SK-N-SH treated with all-trans-retinoic acid at 6 μM for 48 hours (cell line): ENCODE measurements around the gene ID2.

Experiments
- ATAC-seq: fragments of 200-7000 bp; cut with Tn5 transposase; 3 replicates; pipeline ENCODE4 v1.9.1; 2020; ENCODE audit warnings: mild to moderate bottlenecking, moderate library complexity
- ARNTL ChIP-seq: fragments of 450-650 bp; formaldehyde crosslinking; IDR thresholded peaks from 2 replicates; pipeline ENCODE4 v1.5.0; 2020; ENCODE audit warnings: low read depth, mild to moderate bottlenecking, moderate library complexity, borderline replicate concordance
- BACH2 ChIP-seq: fragments of 250-450 bp; sonication (Bioruptor Pico); IDR thresholded peaks from 2 replicates; pipeline ENCODE4 v1.9.0; 2021; ENCODE audit warnings: mild to moderate bottlenecking, borderline replicate concordance
- CSRNP3 ChIP-seq: fragments of 250-450 bp; sonication (Bioruptor Pico); IDR thresholded peaks from 2 replicates; pipeline ENCODE4 v1.5.1; 2021; ENCODE audit warnings: mild to moderate bottlenecking, moderate library complexity
- ESRRG ChIP-seq: fragments of 250-450 bp; sonication (Bioruptor Pico); IDR thresholded peaks from 2 replicates; pipeline ENCODE4 v1.6.1; 2021; ENCODE audit warnings: mild to moderate bottlenecking
- GLIS3 ChIP-seq: fragments of 250-450 bp; sonication (Bioruptor Pico); IDR thresholded peaks from 2 replicates; pipeline ENCODE4 v1.5.0; 2020; ENCODE audit warnings: mild to moderate bottlenecking, moderate library complexity
- OSR1 ChIP-seq: fragments of 250-450 bp; sonication (Bioruptor Pico); IDR thresholded peaks from 2 replicates; pipeline ENCODE4 v1.8.0; 2022; ENCODE audit warnings: moderate library complexity, mild to moderate bottlenecking, inconsistent platforms
- PPARA ChIP-seq: fragments of 250-450 bp; sonication (Bioruptor Pico); IDR thresholded peaks from 2 replicates; pipeline ENCODE4 v1.5.0; 2020; ENCODE audit warnings: mild to moderate bottlenecking, borderline replicate concordance
- RARB ChIP-seq: fragments of 250-450 bp; sonication (Bioruptor Pico); IDR thresholded peaks from 2 replicates; pipeline ENCODE4 v1.8.0; 2021; ENCODE audit warnings: mild to moderate bottlenecking, moderate library complexity
- SNAI2 ChIP-seq: fragments of 250-450 bp; sonication (Bioruptor Pico); IDR thresholded peaks from 2 replicates; pipeline ENCODE4 v1.5.0; 2020; ENCODE audit warnings: mild to moderate bottlenecking, moderate library complexity
- TCF4 ChIP-seq: fragments of 250-450 bp; sonication (Bioruptor Pico); IDR thresholded peaks from 2 replicates; pipeline ENCODE4 v1.8.0; 2021; ENCODE audit warnings: mild to moderate bottlenecking, moderate library complexity, borderline replicate concordance
- TSHZ2 ChIP-seq: fragments of 250-450 bp; sonication (Bioruptor Pico); IDR thresholded peaks from 2 replicates; pipeline ENCODE4 v1.5.0; 2020; ENCODE audit warnings: mild to moderate bottlenecking, moderate library complexity
- ZC3H10 ChIP-seq: fragments of 250-450 bp; sonication (Bioruptor Pico); IDR thresholded peaks from 2 replicates; pipeline ENCODE4 v1.5.1; 2021; ENCODE audit warnings: mild to moderate bottlenecking, moderate library complexity
- ZFP30 ChIP-seq: fragments of 450-650 bp; formaldehyde crosslinking; IDR thresholded peaks from 2 replicates; pipeline ENCODE4 v1.5.0; 2022; ENCODE audit warnings: mild to moderate bottlenecking, moderate library complexity
- TF ChIP-seq, protein P1 (sequence below): fragments of 250-450 bp; sonication (Bioruptor Pico); IDR thresholded peaks from 2 replicates; pipeline ENCODE4 v1.5.1; 2020; ENCODE audit warnings: low read depth, mild to moderate bottlenecking, moderate library complexity
- TF ChIP-seq, protein P2 (sequence below): fragments of 250-450 bp; sonication (Bioruptor Pico); IDR thresholded peaks from 2 replicates; pipeline ENCODE4 v1.8.0; 2021; ENCODE audit warnings: low read depth, mild to moderate bottlenecking, moderate library complexity, borderline replicate concordance

ID2 gene

DNA sequence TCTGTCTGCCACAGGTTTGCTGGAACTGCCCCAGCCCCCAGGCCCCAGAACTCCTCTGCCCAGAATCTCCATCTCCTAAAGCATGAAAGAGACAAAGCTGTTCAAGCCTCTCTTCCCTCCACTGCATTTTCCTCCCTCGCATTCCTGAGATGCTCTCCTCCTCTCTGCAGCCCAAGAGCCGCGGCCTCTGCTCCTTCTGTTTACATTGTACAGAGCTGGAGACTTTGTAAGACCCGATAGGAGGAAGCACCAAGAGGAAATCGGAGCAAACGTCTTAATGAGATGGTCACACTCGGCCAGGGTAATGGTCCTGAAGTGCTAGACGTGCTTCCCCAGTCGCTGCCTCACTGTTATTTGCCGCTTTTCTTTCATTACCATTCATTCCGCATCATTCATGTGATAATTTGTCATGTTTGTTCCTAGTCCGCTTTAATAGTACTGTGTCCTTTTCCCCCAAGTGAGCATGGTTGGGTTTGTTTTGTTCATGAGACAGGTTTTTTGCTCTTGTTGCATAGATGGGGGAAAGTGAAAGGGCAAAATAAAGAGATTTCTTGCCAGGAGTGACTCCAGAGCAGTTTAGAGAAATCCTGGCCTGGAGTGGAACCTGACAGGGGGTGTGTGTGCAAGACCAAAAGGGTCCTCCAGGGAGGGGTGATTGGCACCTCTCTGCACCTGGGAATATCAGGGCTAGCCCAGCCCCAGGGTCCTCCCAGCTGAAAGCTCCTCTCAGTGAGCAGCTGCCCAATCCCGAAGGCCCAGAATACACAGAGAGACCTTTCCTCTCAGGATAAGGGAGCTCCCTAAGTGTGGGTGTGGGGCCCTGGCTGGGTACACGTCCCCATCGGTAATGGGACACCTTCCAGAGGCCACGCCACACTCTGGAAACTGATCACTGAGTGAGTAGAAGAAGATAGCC lies 44.9 kb upstream of the ID2 start:
- no peak for TF ChIP-seq OSR1 (CRISPR knock-in tag)
- TF ChIP-seq TSHZ2, result no peak
- TF ChIP-seq TCF4 (CRISPR knock-in tag), result no peak
- TF ChIP-seq ARNTL, result no peak
- TF ChIP-seq ZC3H10 (CRISPR knock-in tag), result no peak
- TF ChIP-seq SNAI2 (CRISPR knock-in tag), result no peak
- TF ChIP-seq ESRRG (CRISPR knock-in tag), result no peak
- TF ChIP-seq ZFP30 (CRISPR knock-in tag), result no peak
- TF ChIP-seq, protein P1, sequence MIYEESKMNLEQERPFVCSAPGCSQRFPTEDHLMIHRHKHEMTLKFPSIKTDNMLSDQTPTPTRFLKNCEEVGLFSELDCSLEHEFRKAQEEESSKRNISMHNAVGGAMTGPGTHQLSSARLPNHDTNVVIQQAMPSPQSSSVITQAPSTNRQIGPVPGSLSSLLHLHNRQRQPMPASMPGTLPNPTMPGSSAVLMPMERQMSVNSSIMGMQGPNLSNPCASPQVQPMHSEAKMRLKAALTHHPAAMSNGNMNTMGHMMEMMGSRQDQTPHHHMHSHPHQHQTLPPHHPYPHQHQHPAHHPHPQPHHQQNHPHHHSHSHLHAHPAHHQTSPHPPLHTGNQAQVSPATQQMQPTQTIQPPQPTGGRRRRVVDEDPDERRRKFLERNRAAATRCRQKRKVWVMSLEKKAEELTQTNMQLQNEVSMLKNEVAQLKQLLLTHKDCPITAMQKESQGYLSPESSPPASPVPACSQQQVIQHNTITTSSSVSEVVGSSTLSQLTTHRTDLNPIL (CRISPR knock-in tag), result no peak
- no peak for TF ChIP-seq RARB
- no peak for TF ChIP-seq GLIS3
- TF ChIP-seq CSRNP3, result no peak
- TF ChIP-seq, protein P2, sequence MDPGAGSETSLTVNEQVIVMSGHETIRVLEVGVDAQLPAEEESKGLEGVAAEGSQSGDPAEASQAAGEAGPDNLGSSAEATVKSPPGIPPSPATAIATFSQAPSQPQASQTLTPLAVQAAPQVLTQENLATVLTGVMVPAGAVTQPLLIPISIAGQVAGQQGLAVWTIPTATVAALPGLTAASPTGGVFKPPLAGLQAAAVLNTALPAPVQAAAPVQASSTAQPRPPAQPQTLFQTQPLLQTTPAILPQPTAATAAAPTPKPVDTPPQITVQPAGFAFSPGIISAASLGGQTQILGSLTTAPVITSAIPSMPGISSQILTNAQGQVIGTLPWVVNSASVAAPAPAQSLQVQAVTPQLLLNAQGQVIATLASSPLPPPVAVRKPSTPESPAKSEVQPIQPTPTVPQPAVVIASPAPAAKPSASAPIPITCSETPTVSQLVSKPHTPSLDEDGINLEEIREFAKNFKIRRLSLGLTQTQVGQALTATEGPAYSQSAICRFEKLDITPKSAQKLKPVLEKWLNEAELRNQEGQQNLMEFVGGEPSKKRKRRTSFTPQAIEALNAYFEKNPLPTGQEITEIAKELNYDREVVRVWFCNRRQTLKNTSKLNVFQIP (CRISPR knock-in tag), result no peak
- no peak for TF ChIP-seq BACH2 (CRISPR knock-in tag)
- peak; percentile 61 for ATAC-seq

GRCh38 chr2:8638327-8638726 lies 43.5 kb upstream of the ID2 start:
- no peak for ATAC-seq

More at GRCh38 chr2:8638327-8638726, 43.5 kb upstream of the ID2 start:
- no peak for TF ChIP-seq TSHZ2
- TF ChIP-seq OSR1 (CRISPR knock-in tag), result no peak
- no peak for TF ChIP-seq ARNTL
- TF ChIP-seq, protein P1 (CRISPR knock-in tag), result no peak
- TF ChIP-seq PPARA (CRISPR knock-in tag), result no peak
- no peak for TF ChIP-seq ZFP30 (CRISPR knock-in tag)
